Mammary microvascular endothelial cell (primary cell): ENCODE measurements around the gene FGL2. TPM values are rescaled to one million over a fixed set of nuclear protein-coding genes. Genes with fewer than 3 reads are reported as not detected.

Experiments
- total RNA-seq: library from RNA; depleted of rRNA; stranded (reverse); fragments of >200 nt; gene quantifications from 2 replicates; pipeline ENCODE4 v1.2.3, GENCODE V29; 2015

The FGL2 gene, protein sequence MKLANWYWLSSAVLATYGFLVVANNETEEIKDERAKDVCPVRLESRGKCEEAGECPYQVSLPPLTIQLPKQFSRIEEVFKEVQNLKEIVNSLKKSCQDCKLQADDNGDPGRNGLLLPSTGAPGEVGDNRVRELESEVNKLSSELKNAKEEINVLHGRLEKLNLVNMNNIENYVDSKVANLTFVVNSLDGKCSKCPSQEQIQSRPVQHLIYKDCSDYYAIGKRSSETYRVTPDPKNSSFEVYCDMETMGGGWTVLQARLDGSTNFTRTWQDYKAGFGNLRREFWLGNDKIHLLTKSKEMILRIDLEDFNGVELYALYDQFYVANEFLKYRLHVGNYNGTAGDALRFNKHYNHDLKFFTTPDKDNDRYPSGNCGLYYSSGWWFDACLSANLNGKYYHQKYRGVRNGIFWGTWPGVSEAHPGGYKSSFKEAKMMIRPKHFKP
- total RNA-seq: 0.25 TPM in 1 of 2 replicates, not detected in the other

DNA sequence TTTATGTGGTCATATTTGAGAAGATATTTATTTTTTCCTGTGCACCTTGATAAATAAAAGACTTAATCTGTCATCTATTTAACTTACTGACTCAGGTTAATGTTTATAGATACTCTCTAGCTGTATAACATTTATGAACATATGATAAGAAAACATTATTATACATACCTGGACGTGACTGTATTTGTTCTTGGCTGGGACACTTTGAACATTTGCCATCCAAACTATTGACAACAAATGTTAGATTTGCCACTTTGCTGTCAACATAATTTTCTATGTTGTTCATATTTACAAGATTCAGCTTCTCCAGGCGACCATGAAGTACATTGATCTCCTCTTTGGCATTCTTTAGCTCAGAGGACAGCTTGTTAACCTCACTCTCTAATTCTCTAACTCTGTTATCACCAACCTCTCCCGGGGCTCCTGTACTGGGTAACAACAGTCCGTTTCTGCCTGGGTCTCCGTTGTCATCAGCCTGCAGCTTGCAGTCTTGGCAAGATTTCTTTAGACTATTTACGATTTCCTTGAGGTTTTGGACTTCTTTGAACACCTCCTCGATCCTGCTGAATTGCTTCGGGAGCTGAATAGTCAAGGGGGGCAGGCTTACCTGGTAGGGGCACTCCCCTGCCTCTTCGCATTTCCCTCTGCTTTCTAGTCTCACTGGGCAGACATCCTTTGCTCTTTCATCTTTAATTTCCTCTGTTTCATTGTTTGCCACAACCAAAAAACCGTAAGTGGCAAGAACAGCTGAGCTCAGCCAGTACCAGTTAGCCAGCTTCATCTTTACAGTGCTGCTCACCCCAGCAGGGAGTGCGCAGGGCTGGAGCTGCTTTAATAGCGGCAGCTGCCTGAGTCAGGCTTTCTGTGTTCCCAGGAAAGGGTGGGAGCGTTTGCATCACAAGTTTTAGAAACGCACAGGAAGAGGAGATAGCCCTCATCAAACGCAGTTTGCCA is at the start of gene FGL2:
Gene FGL2, minus strand, starts transcription at position 807 of the 954 bp plus-strand sequence. Its CDS starts 26 bp downstream, at position 781.

Other genes starting within 250 kb of the FGL2 start
- gene SPDYE17, start 167.5 kb downstream of the FGL2 start, total RNA-seq: not detected in 2 replicates
- gene SPDYE18, start 137.3 kb downstream of the FGL2 start, total RNA-seq: 0.07 TPM in 1 of 2 replicates, not detected in the other
- 0.39 and 0.53 TPM in 2 replicates for gene CCDC146, start 77.2 kb downstream of the FGL2 start, total RNA-seq
- 1.7 and 3.7 TPM in 2 replicates for gene GSAP, start 216.5 kb upstream of the FGL2 start, total RNA-seq